Hematopoietic multipotent progenitor cell treated with erythropoietin and hydrocortisone succinate and interleukin-3 and kit ligand, for 15 days (in vitro differentiated cells): Measurements from ENCODE around the gene LY6G5B.

ENCODE experiments used
- DNase-seq: peaks from one replicate; pipeline ENCODE4 v3.0.0-alpha.2; 2015; ENCODE audit warnings: low spot score

LY6G5B gene

GRCh38 chr6:31715022-31715958, 45.5 kb downstream of the LY6G5B start, which contains the start of gene LY6G6D:
Gene LY6G6D (plus strand): TSS chr6:31715348. CDS start chr6:31715356, 8 bp downstream.
- DNase-seq: no peak

- no peak for DNase-seq
These were observed 47.9 kb downstream of the LY6G5B start for GRCh38 chr6:31717499-31718222.

DNA sequence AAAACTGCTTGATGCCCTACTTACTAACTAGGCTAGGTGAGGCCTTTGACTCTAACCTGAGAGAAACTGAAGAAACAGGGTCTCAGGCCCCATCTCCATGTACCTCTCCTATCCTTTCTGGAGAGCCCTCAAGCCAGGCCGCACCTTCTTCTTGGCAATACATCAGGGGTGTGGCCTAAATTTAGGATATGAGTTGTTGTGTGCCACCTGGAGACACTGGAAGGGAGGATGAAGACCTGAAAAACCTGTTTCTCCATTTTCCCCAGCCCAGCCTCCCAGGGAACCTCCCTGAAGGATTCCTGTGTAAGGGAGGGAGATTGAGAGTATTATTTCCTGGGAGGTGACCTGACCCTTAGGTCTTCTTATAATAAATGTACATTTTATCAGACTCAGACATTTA, 48.5 kb downstream of the LY6G5B start:
- no peak for DNase-seq

GRCh38 chr6:31719001-31719400, 49.2 kb downstream of the LY6G5B start:
- DNase-seq: no peak

DNA sequence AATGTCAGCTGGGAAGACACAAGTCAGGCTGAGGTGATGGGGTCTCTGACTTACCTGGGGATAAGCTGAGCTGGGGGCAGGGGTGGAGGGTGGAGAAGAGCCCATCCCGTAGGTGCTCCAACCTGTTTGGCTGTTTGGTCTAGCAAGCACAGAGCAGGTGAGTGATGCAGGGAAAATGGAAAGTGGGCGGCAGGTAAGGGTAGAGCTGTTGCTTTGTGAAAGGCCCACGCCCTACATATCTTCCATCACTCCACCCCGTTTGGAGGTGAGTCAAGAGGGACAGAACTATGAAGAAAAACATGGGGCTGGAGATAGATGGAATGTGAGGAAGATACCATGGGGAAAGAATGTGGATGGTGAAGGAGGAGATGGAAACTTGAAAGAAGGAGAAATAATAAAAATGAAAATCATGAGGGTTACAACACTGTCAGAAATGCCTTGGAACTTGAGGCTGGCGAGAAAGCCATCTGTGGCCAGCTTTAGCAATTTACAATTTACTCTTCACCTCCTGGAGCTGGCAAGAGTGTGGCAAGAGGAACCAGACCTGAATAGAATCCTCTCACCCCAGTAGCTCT, 50.5 kb downstream of the LY6G5B start:
- DNase-seq: no peak

DNA sequence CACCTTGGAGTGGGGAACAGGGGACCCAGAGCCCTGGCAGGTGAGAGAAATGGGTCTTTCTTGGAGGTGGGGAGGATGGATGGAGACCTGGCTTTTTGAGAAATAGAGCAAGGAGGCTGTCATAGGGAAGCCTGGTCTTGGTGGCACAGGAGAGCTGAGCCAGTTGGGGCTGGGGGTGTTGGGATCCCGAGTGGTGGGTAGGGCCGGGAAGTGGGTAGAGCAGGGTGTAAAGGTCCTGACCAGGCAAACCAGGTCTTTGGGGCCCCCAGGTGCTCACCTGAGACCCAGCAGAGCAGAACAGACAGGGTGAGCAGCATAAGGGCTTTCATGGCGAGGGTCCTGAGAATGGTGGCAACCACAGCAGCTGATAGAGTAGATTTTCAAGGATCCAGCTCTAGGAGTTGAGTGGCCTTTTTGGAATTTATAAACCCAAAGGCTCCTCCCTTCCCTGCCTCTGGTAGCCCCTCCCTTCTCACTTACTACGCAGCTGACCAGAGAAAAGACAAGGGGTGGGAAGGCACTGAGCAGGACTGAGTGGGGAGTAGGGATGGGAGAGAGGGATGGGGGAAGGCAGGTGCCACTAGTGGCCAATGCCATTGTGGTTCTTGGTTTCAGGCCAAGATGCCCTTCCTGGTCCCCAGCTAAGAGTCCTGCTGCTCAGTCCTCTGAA, 51.7 kb downstream of the LY6G5B start, which contains the start of gene LY6G6C:
LY6G6C (minus strand) TSS at position 396 of the 670 bp plus-strand sequence; CDS start at position 329, 67 bp downstream.
- DNase-seq: no peak

DNA sequence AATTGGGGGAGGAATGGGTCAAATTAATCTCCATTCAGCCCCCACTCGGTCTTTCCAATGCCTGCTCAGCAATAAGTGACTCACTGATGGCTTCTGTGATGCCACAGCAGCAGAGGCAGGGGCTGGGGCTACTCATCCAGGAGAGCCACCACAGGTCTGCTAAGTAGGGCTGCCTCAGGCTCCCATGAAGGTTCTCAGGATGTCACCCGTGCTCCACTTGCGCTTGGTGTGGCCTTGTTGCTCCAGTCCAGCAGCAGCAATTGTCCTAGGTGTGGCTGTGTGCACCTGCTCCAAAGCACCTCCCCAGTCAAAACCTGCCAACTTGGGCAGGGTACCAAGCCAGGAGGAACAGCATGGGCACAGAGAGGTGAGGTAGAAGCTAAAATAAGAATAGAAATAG, 52.4 kb downstream of the LY6G5B start:
- no peak for DNase-seq
